Common myeloid progenitor, CD34-positive (primary cell): ENCODE results near the gene ABAT.
"Not testable (repeated sequence)": the region's sequence is repeated elsewhere in the genome, so short reads cannot be mapped to it uniquely, and the experiment has no call there.

Experiments
- CTCF ChIA-PET: fragments of 350-600 bp; sonication (Branson Sonifier 250); formaldehyde crosslinking; loops from one replicate; lab custom pipeline; 2021; ENCODE audit warnings: antibody characterized with exemption; lab: Charles Lee
- POLR2A ChIA-PET: fragments of 350-600 bp; sonication (Branson Sonifier 250); formaldehyde crosslinking; loops from one replicate; lab custom pipeline; 2021; ENCODE audit warnings: antibody characterized with exemption; lab: Charles Lee
- DNase-seq, 3 donors: peaks; one replicate each; pipeline versions ENCODE4 v3.0.0 to v3.0.0-alpha.2; 2013
- H3K27ac ChIP-seq, 2 experiments: 1 replicate in 1 of 2; 2 replicates in 1 of 2; pipeline ENCODE4 v1.7.0; 2013; ENCODE audit warnings: inconsistent platforms in 2 of 2, low read length in 2 of 2, mild to moderate bottlenecking in 2 of 2, low read depth in 1 of 2, moderate library complexity in 1 of 2; ENCODE audit not compliant: severe bottlenecking in 2 of 2, insufficient read depth in 1 of 2, poor library complexity in 1 of 2
- H3K27me3 ChIP-seq, 5 experiments: replicated peaks in 2 of 5; 1 replicate in 3 of 5; 2 replicates in 2 of 5; pipeline versions ENCODE4 v1.6.1 to v1.7.0; 2013; ENCODE audit warnings: low read length in 4 of 5, mild to moderate bottlenecking in 2 of 5, moderate library complexity in 2 of 5, inconsistent platforms in 1 of 5; ENCODE audit not compliant: insufficient read depth in 5 of 5, control insufficient read depth in 4 of 5
- H3K36me3 ChIP-seq, 4 experiments: 1 replicate in 2 of 4; 2 replicates in 2 of 4; pipeline versions ENCODE4 v1.6.1 to v1.7.0; 2013; ENCODE audit warnings: low read length in 3 of 4, control low read depth in 1 of 4, mild to moderate bottlenecking in 1 of 4; ENCODE audit not compliant: control insufficient read depth in 4 of 4, insufficient read depth in 4 of 4
- H3K4me1 ChIP-seq, 4 experiments: 1 replicate in 3 of 4; 2 replicates in 1 of 4; pipeline versions ENCODE4 v1.6.1 to v1.7.1; 2013; ENCODE audit warnings: low read length in 3 of 4, mild to moderate bottlenecking in 3 of 4, control low read depth in 1 of 4, inconsistent platforms in 1 of 4, moderate library complexity in 1 of 4; ENCODE audit not compliant: control insufficient read depth in 4 of 4, insufficient read depth in 4 of 4; ENCODE audit errors: control extremely low read depth in 1 of 4
- H3K4me3 ChIP-seq, 7 experiments: 1 replicate in 4 of 7; 2 replicates in 3 of 7; pipeline versions ENCODE4 v1.5.1 to v1.7.0; 2013; ENCODE audit warnings: mild to moderate bottlenecking in 7 of 7, low read length in 6 of 7, moderate library complexity in 6 of 7, inconsistent platforms in 2 of 7, low read depth in 2 of 7, control low read depth in 1 of 7; ENCODE audit not compliant: insufficient read depth in 4 of 7, control insufficient read depth in 1 of 7; ENCODE audit errors: extremely low read depth in 1 of 7
- H3K9me3 ChIP-seq, 5 experiments: 1 replicate in 4 of 5; 2 replicates in 1 of 5; pipeline versions ENCODE4 v1.6.1 to v1.7.1; 2013; ENCODE audit warnings: low read length in 4 of 5, mild to moderate bottlenecking in 2 of 5, inconsistent platforms in 1 of 5, low read depth in 1 of 5, moderate library complexity in 1 of 5; ENCODE audit not compliant: control insufficient read depth in 4 of 5, insufficient read depth in 2 of 5; ENCODE audit errors: control extremely low read depth in 1 of 5
- WGBS: methylation state at CpG from one replicate; pipeline ENCODE4 v1.1.5; 2013; ENCODE audit not compliant: insufficient coverage; 5-methylcytosine and 5-hydroxymethylcytosine counted together

The ABAT gene

GRCh38 chr16:8786316-8786715, 111.9 kb downstream of the ABAT start:
- 97% methylated on average over 11 of the region's 11 CpGs for WGBS
- H3K9me3 ChIP-seq, POLR2A ChIA-PET, DNase-seq, H3K4me1 ChIP-seq, H3K27ac ChIP-seq, H3K27me3 ChIP-seq, H3K36me3 ChIP-seq, H3K4me3 ChIP-seq: not testable (repeated sequence)
- CTCF ChIA-PET, result interaction anchor here (1.7 kb wide), 1 partner anchor 126 kb away, joined by 5 read pairs; no protein-coding TSS in a partner anchor

GRCh38 chr16:8788578-8789172, 114.3 kb downstream of the ABAT start:
- H3K36me3 ChIP-seq, result no peaks in the 10 kb centered on the region
- no peaks in the 10 kb centered on the region for H3K27me3 ChIP-seq
- CTCF ChIA-PET, result interaction anchor here (0.7 kb wide), 1 partner anchor 129 kb away, joined by 3 read pairs; no protein-coding TSS in a partner anchor
- DNase-seq, result no peak
- 96% methylated on average over 8 of the region's 8 CpGs for WGBS
- H3K4me1 ChIP-seq, result no peaks in the 10 kb centered on the region
- no peak overlapping the region for H3K27ac ChIP-seq
- no peak overlapping the region for H3K4me3 ChIP-seq
- POLR2A ChIA-PET, result no interaction called here
- no peaks in the 10 kb centered on the region for H3K9me3 ChIP-seq

- DNase-seq, result peak in 1 of 3 donors; percentile 30
- Histone ChIP-seq H3K27me3 (no peaks in the 10 kb centered on the region), H3K9me3 (no peaks in the 10 kb centered on the region), H3K27ac (no peak overlapping the region), H3K4me3 (no peak overlapping the region), H3K36me3 (peaks cover 0 to 2% (median 0%) of the 10 kb centered on the region in 4 experiments), H3K4me1 (peaks cover 15 to 30% (median 26%) of the 10 kb centered on the region in 4 experiments)
- ChIA-PET POLR2A (no interaction called here), CTCF (interaction anchor here (1.3 kb wide), 1 partner anchor 133 kb away, joined by 3 read pairs; no protein-coding TSS in a partner anchor)
- WGBS, result 97% methylated on average over 8 of the region's 8 CpGs
Observed at GRCh38 chr16:8795091-8795490, 120.7 kb downstream of the ABAT start.

GRCh38 chr16:8795818-8796217, 121.4 kb downstream of the ABAT start:
- Histone ChIP-seq H3K9me3 (no peaks in the 10 kb centered on the region), H3K27ac (no peak overlapping the region), H3K4me3 (no peak overlapping the region), H3K27me3 (no peaks in the 10 kb centered on the region), H3K4me1 (peaks cover 15 to 30% (median 26%) of the 10 kb centered on the region in 4 experiments), H3K36me3 (peaks cover 0 to 2% (median under 1%) of the 10 kb centered on the region in 4 experiments)
- ChIA-PET CTCF (interaction anchor here (1.3 kb wide), 1 partner anchor 134 kb away, joined by 3 read pairs; no protein-coding TSS in a partner anchor), POLR2A (no interaction called here)
- no peak for DNase-seq
- WGBS, result 96% methylated on average over 10 of the region's 10 CpGs

- peaks cover 15 to 30% (median 26%) of the 10 kb centered on the region in 4 experiments for H3K4me1 ChIP-seq
- H3K4me3 ChIP-seq, result peak overlapping the region in 6 of 7 experiments; percentile 72 to 90 (median 82)
- ChIA-PET POLR2A (interaction anchor here (1.2 kb wide), 1 partner anchor 83 kb away, joined by 4 read pairs; no protein-coding TSS in a partner anchor), CTCF (interaction anchor here (1.1 to 1.6 kb wide), 3 partner anchors 13 to 134 kb away, joined by 3 read pairs; no protein-coding TSS in a partner anchor)
- no peaks in the 10 kb centered on the region for H3K27me3 ChIP-seq
- WGBS, result 49% methylated on average over 11 of the region's 14 CpGs
- H3K9me3 ChIP-seq, result no peaks in the 10 kb centered on the region
- peak overlapping the region; percentile 40 to 91 for H3K27ac ChIP-seq
- no peak for DNase-seq
- peaks cover 0 to 7% (median 3%) of the 10 kb centered on the region in 4 experiments for H3K36me3 ChIP-seq
Observed at GRCh38 chr16:8796469-8797363, 122.3 kb downstream of the ABAT start.

- ChIA-PET CTCF (interaction anchor here (0.8 to 1.6 kb wide), 5 partner anchors 9 to 136 kb away, joined by 3 read pairs; partner anchors contain the start of gene ABAT), POLR2A (interaction anchor here (0.9 to 1.2 kb wide), 3 partner anchors 10 to 83 kb away, joined by 4 to 5 read pairs (median 4); no protein-coding TSS in a partner anchor)
- Histone ChIP-seq H3K4me3 (peak within 1 kb of the TSS; percentile 57 to 90 (median 82)), H3K36me3 (peaks cover 0 to 13% (median 7%) of the 10 kb centered on the region in 4 experiments), H3K9me3 (no peaks in the 10 kb centered on the region), H3K27me3 (no peaks in the 10 kb centered on the region), H3K4me1 (peaks cover 15 to 30% (median 26%) of the 10 kb centered on the region in 4 experiments), H3K27ac (peak within 1 kb of the TSS; percentile 68 to 91)
- peak; percentile 96 to 99 (median 98) for DNase-seq
- under 1% methylated on average over 49 of the region's 61 CpGs for WGBS
Observed at GRCh38 chr16:8797364-8798173, 123.2 kb downstream of the ABAT start, which contains the start of the genes PMM2 and TMEM186. PMM2 (plus strand) TSS chr16:8797839; CDS start chr16:8797883, 44 bp downstream. TMEM186 (minus strand) TSS chr16:8797639; CDS start chr16:8797614, 25 bp downstream.
